ENCODE results near the gene PPIP5K2.
"Not testable (repeated sequence)": the region's sequence is repeated elsewhere in the genome, so short reads cannot be mapped to it uniquely, and the experiment has no call there.

Gene PPIP5K2

DNA sequence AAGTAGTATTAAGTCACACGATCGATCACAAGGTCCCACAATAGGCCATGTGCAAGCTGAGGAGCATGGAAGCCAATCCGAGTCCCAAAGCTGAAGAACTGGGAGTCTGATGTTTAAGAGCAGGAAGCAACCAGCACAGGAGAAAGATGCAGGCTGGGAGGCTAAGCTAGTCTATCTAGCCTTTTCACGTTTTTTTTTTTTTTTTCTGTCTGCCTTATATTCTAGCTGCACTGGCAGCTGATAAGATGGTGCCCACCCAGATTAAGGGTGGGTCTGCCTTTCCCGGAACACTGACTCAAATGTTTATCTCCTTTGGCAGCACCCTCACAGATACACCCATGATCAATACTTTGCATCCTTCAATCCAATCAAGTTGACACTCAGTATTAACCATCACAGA lies 6.5 kb downstream of the PPIP5K2 start:
- DNase-seq: no peak

DNA sequence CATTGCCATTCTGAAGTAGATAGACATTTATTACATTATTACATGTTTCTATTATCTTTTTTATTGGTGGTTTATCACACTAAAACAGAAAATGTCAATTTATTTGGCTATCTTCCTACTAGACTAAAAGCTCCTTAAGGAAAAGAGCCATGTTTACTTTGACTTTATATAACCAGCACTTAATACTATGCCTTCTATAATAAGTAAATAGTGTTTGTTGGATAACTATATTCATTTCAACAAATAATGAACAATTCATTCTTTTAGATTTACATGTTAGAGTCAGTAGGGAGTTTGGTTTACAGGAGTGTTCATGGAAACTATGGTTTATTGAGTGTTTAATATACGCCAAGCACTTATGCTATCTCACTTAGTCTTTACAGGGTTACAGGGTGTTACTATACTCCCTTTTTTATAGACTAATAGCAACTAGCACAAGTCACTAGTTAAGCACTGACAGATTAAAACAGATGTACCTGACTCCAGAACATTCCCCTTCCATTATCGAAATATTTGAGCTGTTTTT lies 7.3 kb downstream of the PPIP5K2 start:
- DNase-seq: no peak

GRCh38 chr5:103128202-103128601 lies 8.1 kb downstream of the PPIP5K2 start:
- DNase-seq: no peak

DNA sequence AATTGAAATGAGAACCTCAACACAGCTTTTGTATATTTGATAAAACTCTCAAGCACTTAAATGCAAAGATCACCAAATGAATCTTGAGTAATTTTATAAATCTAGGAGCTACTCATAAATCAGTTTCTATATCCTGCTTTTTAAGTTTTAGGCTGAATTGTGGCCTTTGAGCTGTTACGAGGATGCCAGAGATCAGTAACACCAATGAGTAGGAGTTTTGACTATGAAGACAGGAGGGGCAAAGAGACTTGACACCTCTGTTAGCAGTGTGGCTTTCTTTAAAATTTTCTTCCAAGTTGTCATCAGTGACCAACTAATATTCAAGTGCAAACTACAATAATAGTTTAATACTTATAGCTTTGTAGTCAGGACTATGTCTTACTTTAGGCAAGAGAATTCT lies 12.6 kb downstream of the PPIP5K2 start:
- no peak for DNase-seq

DNA sequence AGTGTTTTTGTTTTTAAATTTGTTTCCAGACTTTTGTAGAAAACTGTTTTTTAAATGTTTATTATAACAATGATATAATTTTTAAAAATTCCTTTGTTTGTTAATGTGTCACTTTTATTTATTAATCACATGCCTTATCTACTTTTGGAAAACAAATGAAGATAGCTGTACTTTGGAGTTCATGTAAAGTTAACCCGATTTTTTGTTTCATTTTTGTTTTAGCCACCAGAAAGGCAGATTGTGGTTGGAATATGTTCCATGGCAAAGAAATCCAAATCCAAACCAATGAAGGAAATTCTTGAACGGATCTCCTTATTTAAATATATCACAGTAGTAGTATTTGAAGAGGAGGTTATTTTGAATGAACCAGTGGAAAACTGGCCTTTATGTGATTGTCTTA lies 13.1 kb downstream of the PPIP5K2 start:
- no peak for DNase-seq

GRCh38 chr5:103135461-103135860 lies 15.4 kb downstream of the PPIP5K2 start:
- no peak for DNase-seq

- no peak for DNase-seq
Observed at GRCh38 chr5:103138202-103138690, 18.1 kb downstream of the PPIP5K2 start.

- peak; percentile 84 for DNase-seq
Observed at GRCh38 chr5:103139264-103139865, 19.3 kb downstream of the PPIP5K2 start.

DNA sequence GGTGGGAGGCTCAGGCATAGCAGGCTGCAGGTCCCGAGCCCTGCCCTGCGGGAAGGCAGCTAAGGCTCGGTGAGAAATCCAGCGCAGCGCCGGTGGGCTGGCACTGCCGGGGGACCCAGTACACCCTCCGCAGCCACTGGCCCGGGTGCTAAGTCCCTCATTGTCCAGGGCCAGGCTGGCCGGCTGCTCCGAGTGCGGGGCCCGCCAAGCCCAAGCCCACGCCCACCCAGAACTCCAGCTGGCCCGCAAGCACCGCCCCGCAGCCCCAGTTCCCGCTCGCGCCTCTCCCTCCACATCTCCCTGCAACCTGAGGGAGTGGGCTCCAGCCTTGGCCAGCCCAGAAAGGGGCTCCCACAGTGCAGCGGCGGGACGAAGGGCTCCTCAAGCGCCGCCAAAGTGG lies 22.0 kb downstream of the PPIP5K2 start:
- not testable (repeated sequence) for DNase-seq

GRCh38 chr5:103145196-103145595 lies 25.1 kb downstream of the PPIP5K2 start:
- no peak for DNase-seq

DNA sequence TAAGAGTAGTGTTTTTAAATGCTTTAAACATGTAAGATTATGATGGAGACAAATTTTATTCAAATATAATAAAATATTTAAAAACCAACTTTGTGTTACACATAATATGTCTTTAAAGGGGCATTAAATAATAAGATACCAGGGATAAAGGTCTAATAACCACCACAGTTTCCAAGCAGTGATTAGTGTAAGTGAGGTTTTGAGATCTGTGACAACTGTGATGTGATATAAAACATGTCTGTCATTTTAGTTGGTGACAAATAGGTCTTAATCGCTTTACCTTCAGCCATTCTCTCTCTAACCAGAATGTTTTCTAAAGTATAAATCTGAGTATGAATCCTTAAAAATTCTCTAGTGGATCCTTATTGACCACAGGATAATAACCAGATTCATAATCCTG lies 28.1 kb downstream of the PPIP5K2 start:
- no peak for DNase-seq

DNA sequence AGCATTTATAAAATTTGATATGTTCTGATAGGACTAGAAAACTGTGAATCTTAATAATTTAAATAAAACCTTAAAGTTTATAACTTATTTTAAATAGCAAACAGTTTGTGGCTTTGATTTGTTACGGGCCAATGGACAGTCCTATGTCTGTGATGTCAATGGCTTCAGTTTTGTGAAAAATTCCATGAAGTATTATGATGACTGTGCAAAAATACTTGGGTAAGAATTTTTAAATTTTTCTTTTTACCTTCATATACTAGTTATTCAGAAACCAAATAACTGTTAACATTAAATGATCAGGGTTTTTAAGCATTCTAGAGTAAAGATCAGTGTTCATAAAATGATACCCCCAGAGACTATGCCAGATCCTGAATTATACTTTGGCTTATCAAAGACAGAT lies 31.1 kb downstream of the PPIP5K2 start:
- DNase-seq: no peak

GRCh38 chr5:103166706-103167105 lies 46.6 kb downstream of the PPIP5K2 start:
- peak; percentile 7 for DNase-seq

GRCh38 chr5:103174147-103174546 lies 54.0 kb downstream of the PPIP5K2 start:
- no peak for DNase-seq

DNA sequence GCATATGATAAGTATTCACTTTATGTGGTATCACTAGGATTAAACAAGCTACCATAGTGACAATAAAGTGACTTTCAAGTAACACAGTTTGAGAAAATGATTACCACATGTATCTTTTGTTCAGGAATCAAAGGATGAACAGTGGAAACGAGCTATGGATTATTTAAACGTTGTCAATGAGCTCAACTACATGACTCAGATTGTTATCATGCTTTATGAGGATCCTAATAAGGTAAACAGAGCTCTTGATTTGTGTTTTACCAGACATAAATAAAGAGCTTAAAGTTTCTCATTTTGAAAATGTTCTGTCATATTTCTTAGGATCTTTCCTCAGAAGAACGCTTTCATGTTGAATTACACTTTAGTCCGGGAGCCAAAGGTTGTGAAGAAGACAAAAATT lies 57.4 kb downstream of the PPIP5K2 start:
- no peak for DNase-seq

GRCh38 chr5:103178167-103178566 lies 58.1 kb downstream of the PPIP5K2 start:
- DNase-seq: no peak

DNA sequence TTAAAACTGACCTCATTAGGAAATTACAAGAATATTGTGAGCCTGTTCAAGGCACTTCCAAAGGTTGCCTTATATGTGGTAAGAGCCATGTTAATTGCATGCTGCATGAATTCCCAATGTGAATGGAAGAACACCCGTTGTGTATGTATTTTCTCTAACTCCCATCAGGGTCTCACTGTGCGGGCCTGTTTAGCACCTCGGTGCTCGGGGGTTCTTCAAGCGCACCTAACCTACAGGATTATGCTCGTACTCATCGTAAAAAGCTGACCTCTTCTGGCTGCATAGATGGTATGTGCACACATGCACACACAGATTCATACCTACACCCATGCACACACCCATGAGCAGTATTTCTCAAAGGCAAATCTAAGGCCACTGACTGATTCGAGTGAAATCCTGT lies 66.1 kb downstream of the PPIP5K2 start:
- no peak for DNase-seq

- no peak for DNase-seq
Observed at GRCh38 chr5:103188436-103188835, 68.3 kb downstream of the PPIP5K2 start.

- no peak for DNase-seq
Observed at GRCh38 chr5:103203226-103203625, 83.1 kb downstream of the PPIP5K2 start.

- DNase-seq: not testable (repeated sequence)
Observed at GRCh38 chr5:103204990-103205389, 84.9 kb downstream of the PPIP5K2 start.

GRCh38 chr5:103205991-103206700 lies 86.0 kb downstream of the PPIP5K2 start:
- no peak for DNase-seq

DNA sequence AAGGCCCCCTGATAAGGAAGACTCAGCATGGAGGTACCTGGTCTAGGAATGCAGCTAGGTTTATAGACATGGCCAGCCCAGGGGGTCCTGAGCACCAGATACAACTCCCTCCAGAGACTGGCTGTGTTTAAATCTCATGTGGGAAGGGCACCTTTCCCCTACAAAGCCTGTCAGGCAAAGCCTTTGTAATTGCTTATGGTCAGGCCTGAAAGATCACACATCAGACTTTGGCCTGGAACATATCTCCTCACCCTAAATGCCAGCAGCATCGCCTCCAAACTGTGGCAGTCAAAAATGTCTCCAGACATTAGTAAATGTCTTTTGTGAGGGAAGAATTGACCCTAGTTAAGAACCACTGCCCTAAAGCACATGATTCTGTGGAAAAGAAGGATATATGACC lies 86.9 kb downstream of the PPIP5K2 start:
- no peak for DNase-seq

- DNase-seq: peak; percentile 20
Observed at GRCh38 chr5:103207653-103208052, 87.6 kb downstream of the PPIP5K2 start.

DNA sequence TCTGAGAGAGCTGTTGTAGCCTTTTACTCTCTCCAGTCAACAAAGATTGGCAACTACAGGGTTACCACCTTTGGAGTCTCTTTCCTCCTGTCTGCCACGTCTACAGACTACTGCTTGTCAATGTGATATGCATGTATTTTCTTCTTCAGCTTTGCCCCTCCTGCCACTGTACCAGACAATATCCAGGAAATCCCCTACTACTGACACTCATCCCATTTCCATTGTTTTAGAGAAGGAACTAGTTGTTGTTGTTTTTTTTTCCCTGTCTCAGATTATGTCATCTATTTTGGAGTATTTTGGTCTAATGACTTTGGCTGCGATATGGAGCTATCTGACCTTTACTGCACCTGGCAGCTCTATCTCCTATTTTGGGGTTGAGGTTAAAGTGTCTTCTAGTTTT lies 88.4 kb downstream of the PPIP5K2 start:
- DNase-seq: no peak

GRCh38 chr5:103209065-103209464 lies 89.0 kb downstream of the PPIP5K2 start:
- DNase-seq: no peak
